Activated CD4-positive, CD25-positive, alpha-beta regulatory T cell treated with anti-CD3 and anti-CD28 coated beads, Interleukin-2, amount 50 U/mL, for 72 hours (primary cell): ENCODE data around the gene PREX1.

ENCODE experiments used
- DNase-seq: peaks from one replicate; pipeline ENCODE4 v3.0.0; 2021

The PREX1 gene

DNA sequence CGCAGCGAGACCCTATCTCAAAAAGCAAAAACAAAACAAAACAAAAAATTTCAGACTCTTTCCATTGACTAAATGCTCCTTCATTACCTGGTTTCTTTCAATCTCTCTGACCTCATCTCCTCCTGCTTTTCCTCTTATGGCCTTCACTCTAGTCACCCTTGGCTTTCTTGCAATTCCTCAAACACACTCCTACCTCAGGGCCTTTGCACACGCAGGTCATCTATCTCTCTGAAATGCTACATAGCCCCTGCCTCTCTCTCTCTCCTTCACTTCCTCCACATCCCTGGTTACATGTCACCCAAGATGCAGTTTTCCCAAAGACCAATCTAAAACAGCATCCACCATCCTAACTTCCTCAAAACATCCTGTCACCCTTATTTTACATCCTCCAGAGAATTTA lies 96.8 kb downstream of the PREX1 start:
- DNase-seq = no peak

DNA sequence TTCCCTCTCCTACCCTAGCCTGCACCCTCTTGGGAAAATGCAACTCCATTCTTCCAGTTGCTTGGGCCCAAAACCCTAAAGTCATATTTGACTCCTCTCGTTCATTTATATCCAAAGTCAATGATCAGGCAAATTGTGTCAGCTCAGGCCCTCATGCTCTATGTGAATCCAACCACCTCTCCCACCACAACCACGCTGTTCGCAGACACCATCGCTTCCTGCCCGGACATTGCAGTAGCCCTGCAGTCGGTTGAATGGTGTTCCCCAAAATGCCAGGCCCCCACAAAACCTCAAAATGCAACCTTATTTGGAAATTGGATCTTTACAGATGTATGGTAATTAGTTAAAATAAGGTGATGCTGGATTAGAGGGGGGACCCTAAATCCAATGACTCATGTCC lies 98.3 kb downstream of the PREX1 start:
- DNase-seq = no peak

DNA sequence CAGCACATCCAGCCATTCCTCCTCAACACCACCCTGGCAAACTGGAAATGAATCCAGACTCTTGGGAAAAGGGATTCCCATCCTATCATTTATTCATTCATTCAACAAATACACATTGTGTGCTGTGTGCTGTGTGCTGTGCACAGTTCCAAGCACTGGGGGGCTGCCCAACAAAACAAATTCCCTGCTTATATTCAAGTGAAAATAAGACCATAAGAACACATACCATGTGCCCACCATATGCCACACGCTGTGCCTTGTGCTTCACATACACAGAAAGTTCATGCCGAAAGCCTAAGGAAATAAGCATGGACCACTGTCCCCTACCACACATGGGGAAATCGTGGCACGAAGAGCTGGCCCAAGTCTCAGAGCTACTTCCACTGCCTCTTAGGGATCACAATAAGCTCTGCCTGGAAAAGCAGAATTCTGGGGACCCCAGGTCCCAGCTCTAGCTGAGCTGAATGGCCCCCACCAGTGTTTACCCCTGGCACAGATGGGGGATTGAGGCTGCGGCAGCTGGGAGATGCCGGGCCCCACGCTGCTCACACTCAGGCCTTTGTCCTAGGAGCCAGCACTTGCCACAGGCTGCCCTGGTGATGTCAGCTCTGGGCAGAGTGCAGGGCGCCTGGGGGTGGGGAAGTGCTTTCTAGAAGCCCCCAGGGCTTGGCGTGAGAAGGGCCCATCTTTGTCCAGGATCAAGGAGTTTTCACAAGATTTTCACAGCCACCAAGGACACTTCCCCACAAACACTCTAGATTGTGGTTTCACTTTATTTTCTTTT lies 99.6 kb downstream of the PREX1 start:
- no peak for DNase-seq

DNA sequence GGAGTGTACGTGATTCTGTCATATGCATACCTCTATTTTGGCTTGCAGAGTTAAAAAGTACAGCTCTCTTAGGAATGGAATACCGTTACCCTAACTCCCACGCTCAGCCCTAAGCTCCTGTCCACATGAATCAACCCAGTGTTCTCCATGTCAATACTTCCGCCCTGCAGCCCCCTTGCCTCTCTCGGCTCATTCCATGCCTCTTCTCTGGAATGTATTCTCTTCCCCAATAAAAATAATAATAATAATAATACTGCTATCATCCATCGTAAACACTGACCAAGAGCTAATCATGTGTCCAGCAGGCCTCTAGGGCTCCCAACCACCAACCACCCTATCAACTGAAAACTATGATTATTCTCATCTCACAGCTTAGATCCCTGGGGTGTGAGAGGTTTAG lies 100.6 kb downstream of the PREX1 start:
- no peak for DNase-seq

DNA sequence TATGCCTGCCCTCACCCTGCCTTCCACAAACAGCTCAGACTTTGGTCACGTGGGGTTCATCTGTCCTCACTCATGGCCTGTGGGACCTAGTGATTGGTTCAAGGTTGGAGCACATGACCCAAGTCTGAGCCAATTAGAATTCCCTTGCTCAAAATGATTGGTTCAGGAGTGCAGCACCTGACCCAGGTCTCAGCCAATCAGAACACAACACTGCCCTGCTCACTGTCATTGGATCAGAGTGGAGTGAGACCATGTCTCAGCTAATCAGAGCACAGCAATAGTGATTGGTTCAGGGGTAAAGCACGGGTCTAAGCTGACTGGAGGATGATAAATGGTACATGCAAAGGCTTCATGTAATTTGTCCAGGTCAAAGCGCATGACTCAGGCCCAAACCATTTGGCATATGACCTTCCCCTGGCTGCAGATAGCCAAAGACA lies 102.2 kb downstream of the PREX1 start:
- no peak for DNase-seq

DNA sequence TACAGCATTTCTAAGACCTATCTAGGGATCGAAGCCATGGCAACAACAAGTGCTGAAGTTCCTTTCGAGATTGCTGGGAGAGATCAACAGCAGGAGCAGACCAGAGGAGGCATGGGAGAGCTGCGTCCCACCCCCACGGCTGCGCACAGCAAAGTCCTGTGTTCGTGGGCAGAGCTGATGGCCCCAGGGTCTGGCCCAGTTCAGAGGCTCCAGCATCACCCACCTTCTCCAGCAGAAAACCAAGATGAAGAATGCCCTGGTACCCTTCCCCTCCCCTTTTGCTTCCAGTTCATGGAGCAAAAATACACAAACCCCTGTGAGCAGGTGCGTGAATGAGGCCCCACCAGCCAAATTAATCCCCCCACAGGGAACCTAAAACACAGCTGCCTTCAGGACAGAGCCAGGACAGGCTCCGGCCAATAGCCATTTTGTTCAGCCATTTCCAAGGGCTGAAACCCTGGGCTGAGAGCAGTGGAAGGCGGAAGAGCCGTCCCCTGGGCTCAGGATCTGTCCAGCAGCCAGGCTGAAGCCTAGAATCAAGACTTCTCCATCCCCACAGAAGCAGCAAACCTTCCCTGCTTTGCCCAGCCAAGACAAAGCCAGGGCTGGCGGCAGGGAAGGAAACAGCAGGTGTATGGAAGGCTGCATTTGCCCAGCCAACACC lies 102.8 kb downstream of the PREX1 start:
- DNase-seq = no peak

DNA sequence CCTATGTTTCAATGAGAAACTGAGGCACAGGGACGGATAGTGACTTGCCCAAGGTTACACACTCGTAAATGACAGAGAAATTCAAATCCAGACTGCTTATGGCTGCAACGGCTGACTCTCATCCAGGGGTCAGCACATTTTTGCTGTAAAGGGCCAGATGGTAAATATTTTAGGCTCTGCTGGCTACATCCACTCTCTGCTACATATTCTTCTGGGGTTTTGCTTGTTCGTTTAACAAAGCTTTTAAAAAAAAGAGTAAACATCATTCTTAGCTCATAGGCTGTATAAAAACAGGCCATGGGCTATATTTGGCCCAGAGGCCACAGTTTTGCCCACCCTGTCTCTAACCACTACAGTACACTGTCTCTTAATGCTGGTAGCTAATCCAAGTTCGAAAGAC lies 103.4 kb downstream of the PREX1 start:
- no peak for DNase-seq

DNA sequence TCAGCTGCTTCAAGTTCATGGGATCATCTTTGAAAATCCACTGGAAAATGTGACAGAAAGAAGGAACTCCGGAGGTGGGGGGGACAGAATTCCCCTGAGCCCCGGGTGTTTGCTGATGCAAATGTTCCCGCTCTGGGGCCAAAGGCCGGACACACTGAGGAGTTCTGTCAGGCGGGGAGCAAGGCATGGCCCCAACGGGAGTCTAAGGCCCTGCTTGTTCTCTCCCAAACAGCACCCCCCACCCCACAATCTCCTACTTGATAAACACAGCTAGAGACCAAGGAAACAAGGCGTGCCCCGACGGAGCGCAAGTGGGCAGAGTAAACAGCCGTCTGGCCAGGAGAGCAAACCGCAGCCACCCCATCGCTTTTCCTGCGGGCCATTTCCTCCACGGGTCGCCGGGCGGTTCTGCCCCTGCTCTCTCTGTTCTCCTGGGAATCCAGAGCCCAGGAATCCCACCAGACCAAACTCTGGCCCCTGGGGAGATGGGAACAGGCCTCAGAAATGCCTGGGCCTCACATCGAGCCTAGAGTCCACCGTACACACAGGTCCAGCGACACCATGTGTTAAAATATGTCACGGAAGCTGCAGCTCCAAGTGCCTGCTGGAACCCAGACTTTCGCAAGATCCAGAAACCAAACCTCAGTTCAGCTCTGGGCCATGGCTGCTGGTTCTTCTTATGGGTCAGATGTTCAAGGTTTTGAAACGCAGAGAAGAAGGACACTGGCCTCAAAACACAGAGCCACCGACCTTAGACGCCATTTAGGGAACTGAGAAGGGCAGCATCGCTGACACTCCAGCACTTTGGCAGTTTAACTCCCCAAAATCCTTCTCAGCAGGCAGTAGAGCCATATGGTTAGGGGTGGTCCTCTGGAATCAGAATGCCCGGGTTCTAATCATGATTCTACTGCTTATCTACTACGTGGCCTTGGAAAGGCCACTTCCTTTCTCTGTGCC lies 104.2 kb downstream of the PREX1 start:
- no peak for DNase-seq

DNA sequence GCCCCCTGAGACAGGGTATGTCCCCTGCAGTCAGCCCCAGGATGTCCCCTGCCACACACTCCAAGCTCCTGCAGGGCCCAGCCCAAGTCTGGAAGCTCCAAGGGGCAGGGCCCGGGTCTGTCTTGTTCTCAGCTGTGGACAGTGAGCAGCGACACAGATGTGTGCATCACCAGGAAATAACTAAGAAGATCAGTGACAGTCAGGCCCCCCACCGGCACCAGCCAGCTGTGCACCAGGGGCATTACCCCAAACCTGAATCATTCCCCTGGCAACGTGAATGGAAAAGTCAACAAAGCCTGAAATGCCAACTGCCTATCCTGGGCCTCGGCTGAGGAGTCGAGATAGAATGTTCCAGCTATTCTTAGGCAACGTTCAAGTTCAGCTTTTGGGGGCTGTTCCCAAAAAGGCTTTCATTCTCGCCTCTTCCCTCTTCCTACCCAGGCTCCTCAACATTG lies 105.0 kb downstream of the PREX1 start:
- DNase-seq = no peak

DNA sequence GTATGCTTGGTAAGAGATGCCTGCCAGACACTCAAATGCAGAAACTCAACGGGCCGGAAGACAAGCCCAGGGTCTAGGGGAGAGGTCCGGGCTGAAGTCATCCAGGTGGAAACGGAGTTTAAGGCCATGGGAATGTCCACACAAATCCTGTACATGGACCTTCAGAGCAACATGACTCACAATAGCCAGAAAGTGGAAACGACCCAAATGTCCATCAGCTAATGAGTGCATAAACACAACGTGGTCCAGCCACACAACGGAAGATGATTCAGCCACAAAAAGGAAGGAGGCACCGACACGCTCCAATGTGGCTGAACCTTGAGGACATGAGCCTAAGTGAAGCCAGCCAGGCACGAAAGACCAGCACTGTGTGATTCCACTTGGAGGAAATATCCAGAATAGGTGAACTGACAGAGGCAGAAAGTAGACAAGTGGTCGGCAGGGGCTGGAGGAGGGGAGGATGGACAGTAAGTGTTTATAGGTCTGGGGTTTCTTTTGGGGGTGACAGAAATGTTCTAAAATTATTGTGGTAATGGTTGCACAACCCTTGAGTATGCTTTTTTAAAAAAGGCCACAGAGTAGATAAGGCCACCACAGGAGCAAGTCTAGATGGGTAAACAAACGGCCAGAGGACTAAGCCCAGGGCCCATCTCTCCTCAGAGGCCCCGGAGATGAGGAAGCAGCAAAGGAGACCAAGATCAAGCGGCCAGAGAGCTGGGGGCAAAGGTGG lies 105.6 kb downstream of the PREX1 start:
- DNase-seq = no peak

DNA sequence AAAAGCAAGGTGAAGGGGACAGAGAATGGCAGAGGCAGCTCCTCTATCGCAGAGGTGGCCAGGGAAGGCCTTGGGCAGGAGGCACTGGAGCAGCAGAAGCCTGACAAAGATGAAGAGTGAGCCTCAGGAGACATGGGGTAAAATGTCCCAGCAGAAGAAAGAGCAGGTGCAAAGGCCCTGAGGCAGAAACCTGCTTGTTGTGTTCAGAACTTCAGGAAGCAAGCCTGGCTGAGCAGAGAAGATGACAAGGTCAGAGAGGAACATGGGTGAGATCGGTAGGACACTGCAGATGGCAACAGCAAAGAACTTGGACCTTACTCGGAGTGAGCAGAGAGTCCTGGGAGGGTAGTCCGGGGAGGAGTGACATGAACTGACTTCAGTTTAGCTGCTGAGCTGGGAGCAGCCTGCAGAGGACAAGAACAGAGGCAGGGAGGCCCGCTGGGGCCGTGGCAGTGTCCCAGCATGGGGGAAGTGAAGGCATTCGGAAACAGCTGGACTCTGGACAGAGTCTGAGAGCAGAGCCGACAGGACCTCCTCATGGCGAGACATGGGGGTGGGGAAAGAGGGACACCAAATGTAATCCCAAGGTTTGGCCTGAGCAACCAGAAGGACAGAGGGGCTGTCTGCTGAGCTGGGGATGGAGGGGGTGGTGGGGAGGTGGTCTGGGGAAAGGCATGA lies 106.3 kb downstream of the PREX1 start:
- DNase-seq = no peak

DNA sequence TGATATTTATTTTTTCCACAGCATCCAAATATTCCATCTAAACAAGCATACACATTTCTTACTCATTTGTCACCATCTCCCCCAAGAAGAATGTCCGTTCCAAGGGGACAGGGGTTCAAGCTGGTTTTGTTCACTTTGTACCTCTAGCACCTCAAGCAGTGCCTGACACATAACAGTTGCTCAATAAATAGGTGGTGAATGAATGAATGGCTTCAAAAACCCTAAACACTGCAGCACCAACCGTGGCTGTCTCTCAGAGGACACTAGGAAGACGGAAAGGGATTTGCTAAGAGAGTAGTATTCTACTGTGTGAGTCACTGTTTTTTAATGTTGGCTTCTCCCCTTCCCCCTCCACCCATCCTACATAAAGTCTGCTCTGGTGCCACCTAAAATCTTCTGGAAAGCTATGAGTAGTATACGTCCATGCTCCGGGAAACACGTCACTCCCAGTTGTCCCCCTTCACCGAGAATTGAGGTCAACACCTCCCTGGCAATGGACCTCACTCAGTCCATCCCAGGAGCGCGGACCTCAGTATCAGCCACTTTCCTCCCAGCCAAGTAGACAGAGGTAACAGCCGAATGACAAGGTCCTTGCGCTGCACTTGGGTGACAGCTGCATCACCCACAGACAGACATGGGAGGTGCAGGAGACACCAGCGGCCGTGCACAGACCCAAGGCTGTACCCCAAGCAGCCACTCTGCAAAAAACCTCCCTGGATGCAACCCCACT lies 107.4 kb downstream of the PREX1 start:
- DNase-seq = no peak

DNA sequence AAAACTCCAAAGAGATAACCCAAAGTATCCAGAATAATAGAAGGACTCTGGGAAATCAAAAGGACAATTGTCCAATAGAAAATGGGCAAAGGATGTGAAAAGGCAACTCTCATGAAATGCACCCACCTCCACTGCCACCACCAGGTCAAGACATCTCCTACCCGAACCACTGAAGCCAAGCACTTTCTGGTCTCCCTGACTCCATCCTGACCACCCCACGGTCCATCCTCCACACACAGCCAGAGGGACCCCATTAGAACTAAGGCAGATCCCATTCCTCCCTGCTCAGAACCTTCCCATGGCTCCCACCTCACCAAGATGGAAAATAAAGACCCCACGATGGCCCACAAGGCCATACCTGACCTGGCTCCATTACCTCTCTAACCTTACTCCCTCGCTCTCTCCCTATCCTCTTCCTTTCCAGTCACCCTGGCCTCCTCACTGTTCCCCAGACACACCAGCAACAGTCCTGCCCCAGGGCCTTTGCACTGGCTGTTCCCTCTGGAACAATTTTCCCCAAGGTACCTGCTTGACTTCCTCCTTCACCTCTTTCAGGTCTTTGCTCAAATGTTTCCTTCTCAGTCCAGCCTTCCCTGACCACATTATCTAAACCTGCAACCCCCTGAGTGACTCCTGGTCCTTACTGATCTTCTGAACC lies 108.1 kb downstream of the PREX1 start:
- DNase-seq = no peak

DNA sequence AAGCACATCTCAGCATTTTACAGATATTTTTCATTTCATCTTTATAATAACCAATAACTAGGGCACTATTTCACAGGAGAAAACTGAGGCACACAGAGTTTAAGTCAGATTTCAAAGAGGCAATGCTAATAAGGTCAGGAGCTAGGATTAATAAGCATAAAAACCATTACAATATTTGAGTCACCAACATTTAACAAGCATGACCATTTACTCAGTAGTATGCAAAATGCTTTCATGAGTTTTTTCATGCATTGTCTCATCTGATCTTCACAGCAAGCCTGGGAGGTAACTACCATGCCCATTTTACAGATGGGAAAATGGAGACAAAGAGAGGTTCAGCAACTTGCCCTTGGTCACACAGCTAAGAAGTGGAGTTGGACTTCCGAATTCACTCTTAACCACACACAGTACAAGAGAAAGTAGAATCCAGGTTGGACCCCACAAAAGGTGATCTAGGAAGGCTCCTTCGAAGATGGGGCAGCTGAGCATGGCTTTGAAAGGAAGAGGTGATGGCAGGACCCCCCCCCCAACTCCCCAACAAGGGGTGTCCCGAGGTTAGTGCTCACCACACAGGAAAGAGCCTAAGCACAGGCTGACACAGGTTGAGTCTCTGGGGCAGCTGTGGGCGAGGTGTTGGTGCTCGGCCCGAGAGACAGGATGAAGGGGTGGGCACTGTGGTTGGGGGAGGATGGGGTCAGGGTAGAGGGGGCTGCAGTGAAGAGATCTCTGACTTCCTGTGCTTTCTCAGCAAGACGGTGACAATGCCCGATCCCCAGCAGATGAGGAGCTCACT lies 108.8 kb downstream of the PREX1 start:
- no peak for DNase-seq

DNA sequence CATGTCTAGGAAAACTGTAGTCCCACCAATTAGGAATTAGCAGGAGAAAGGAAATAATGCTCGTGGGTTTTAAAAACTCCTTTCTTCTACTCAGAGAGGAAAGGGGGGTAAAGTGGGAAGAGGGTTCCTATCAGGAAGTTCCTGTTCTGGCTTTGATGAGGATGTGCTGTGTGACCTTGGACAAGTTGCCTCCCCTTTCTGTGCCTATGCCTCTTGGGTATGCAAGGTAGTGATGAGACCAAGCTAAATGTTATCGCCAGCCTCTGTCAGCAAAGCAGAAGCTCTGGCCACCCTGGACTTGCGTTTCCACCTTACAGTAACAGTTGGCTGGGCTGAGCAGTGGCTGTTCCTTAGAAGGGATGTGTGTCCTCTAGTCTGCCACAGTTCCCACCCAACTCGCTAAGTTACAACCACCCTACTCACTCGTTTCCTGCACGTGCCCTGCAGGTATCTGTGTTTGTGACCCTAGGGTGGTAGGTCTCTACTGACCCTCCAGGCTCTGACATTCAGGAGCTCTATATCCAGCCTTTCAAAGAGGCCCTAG lies 110.0 kb downstream of the PREX1 start:
- no peak for DNase-seq

DNA sequence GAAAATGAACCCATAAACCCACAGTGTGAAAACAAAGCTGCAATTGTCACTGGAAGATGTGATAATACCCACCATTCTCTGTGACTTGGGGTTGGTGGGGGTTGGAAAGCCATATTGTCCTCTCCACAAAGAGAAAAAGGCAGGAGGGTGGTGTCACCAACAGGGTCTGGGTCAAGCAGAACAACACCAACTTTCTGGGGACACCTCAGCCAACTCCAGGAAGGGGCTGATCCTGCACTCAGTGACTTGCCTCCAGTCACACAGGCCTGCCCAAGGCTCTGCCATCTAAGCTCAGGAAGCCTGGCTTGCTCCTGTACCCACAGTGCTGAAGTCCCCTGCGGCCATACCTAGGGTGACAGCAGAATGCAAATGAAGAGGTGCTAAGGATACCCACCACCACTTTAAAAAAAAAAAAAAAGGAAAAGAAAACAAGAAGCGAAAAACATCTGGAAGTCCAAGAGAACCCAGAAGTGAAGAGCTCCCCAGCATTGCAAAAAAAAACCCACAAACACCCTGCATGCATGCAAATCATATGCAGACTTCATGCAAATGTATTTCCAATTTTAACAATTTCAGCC lies 110.6 kb downstream of the PREX1 start:
- no peak for DNase-seq

DNA sequence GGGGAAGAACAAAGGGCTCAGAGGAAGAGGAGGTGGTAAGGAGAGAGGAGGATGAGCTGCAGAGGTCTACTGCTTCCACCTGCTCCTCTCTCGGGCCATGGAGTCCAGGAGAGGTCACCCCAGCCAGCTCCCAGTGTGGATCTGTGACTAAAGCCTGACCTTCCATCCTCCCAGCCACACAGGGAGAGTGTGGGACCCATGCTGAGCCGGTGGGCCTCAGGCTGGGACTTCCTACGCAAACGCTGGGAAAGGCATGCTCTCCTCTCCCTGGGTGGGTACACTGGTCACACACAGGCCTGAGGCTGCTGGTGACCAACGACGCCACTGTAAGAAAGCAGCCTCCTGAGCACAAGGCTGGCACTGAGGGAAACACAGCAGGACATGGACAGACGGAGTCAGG lies 111.3 kb downstream of the PREX1 start:
- no peak for DNase-seq

DNA sequence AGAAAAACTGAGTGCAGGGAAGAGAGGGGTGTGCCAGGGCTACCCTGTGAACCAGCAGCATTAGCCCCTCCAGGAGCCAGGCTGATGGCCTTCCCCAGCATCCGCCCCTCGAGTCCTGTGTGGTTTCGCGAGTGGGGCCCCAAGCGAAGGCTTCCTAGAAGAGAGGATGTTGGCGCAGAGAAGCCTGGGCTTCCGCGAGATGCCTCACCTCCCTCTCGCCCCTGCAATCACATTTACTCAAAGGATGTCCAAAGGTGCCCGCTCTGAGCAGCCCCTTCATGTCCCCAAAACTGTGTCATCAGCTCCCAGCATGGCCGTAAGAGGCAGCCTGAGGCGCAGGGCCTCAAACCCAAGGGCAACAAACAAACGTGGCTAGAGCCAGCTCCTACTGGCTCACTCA lies 111.7 kb downstream of the PREX1 start:
- peak; percentile 51 for DNase-seq

DNA sequence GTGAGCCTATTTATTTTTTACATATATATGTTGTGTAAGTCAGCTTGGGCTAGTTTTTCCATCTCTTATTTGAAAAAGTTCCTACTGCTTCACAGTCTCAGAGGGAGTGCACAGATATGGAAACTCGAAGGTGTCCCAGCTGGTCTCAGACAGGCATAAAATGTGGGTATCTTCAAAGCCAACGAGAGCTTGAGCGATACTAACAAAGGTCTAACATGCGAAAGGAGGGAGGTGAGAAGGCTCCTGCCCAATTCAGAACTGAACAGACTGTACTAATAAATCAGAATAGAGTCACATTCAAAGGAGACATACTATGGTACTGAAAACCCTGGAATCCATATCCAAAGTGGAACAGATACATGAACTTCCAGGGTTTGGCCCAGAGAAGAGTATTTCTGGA lies 113.0 kb downstream of the PREX1 start:
- DNase-seq = no peak
